Hepatocyte (in vitro differentiated cells): ENCODE measurements around the gene DCST2. TPM values are rescaled to one million over a fixed set of nuclear protein-coding genes. Genes with fewer than 3 reads are reported as not detected.

Experiments
- DNase-seq: peaks from one replicate; pipeline ENCODE4 v3.0.0-alpha.2; 2016; ENCODE audit warnings: low spot score
- H2AFZ ChIP-seq: fragments of 200-600 bp; sonication (generic); 2 replicates; pipeline ENCODE4 v1.6.0; 2016; ENCODE audit warnings: antibody characterized with exemption, mild to moderate bottlenecking
- H3K27ac ChIP-seq: fragments of 200-600 bp; sonication (generic); 2 replicates; pipeline ENCODE4 v1.5.1; 2016; ENCODE audit warnings: mild to moderate bottlenecking
- H3K27me3 ChIP-seq: fragments of 200-600 bp; sonication (generic); 2 replicates; pipeline ENCODE4 v1.6.1; 2016
- H3K36me3 ChIP-seq: fragments of 200-600 bp; sonication (generic); replicated peaks from 2 replicates; pipeline ENCODE4 v1.5.1; 2016; ENCODE audit warnings: low read depth; ENCODE audit not compliant: insufficient read depth
- H3K4me1 ChIP-seq: fragments of 200-600 bp; sonication (generic); 2 replicates; pipeline ENCODE4 v1.5.1; 2016; ENCODE audit warnings: mild to moderate bottlenecking, moderate library complexity; ENCODE audit not compliant: insufficient read depth
- H3K4me2 ChIP-seq: fragments of 200-600 bp; sonication (generic); 2 replicates; pipeline ENCODE4 v1.6.0; 2016
- H3K4me3 ChIP-seq: fragments of 200-600 bp; sonication (generic); 2 replicates; pipeline ENCODE4 v1.5.1; 2016; ENCODE audit warnings: mild to moderate bottlenecking
- H3K79me2 ChIP-seq: fragments of 200-600 bp; sonication (generic); 2 replicates; pipeline ENCODE4 v1.6.0; 2017; ENCODE audit warnings: mild to moderate bottlenecking
- H3K9me2 ChIP-seq: fragments of 200-600 bp; sonication (generic); replicated peaks from 2 replicates; pipeline ENCODE4 v1.6.0; 2017; ENCODE audit warnings: mild to moderate bottlenecking; ENCODE audit not compliant: insufficient read depth
- H3K9me3 ChIP-seq: fragments of 200-600 bp; sonication (generic); 2 replicates; pipeline ENCODE4 v1.5.1; 2016; ENCODE audit warnings: low read depth, mild to moderate bottlenecking
- H4K20me1 ChIP-seq: fragments of 200-600 bp; sonication (generic); 2 replicates; pipeline ENCODE4 v1.6.0; 2016; ENCODE audit warnings: mild to moderate bottlenecking; ENCODE audit not compliant: insufficient read depth, poor library complexity, severe bottlenecking
- CTCF ChIP-seq: fragments of 200-600 bp; sonication (generic); IDR thresholded peaks from 2 replicates; pipeline ENCODE4 v1.5.1; 2016; ENCODE audit warnings: antibody characterized with exemption, mild to moderate bottlenecking; ENCODE audit not compliant: poor library complexity
- EZH2 ChIP-seq: fragments of 200-600 bp; sonication (generic); IDR thresholded peaks from 2 replicates; pipeline ENCODE4 v1.6.1; 2016; ENCODE audit warnings: antibody characterized with exemption, mild to moderate bottlenecking, borderline replicate concordance
- EZH2phosphoT487 ChIP-seq: fragments of 200-600 bp; sonication (generic); IDR thresholded peaks from one replicate; pipeline ENCODE4 v1.6.1; 2018; ENCODE audit warnings: antibody characterized with exemption, mild to moderate bottlenecking, low read depth, moderate library complexity; ENCODE audit not compliant: unreplicated experiment, severe bottlenecking
- WGBS: methylation state at CpG from one replicate; pipeline ENCODE4 v1.1.6; 2016; ENCODE audit warnings: low lambda C conversion rate; ENCODE audit errors: missing lambda C conversion rate; 5-methylcytosine and 5-hydroxymethylcytosine counted together
- polyA plus RNA-seq: library from polyadenylated mRNA; unstranded; fragments of >200 nt; fragmentation: Nextera tagmentation; extraction: Ambion mirVana; gene quantifications from 2 replicates; pipeline ENCODE4 v1.2.1, GENCODE V29; 2016
- total RNA-seq: library from RNA; depleted of rRNA; stranded (reverse); fragments of >200 nt; gene quantifications from 2 replicates; pipeline ENCODE4 v1.2.3, GENCODE V29; 2014

The DCST2 gene
- total and polyA plus RNA-seq, 2 experiments from 2014 or later = 0.47 to 1.6 TPM

GRCh38 chr1:155069551-155070157 is 36.1 kb upstream of the DCST2 start:
- Histone ChIP-seq H3K27ac (no peak overlapping the region), H3K36me3 (no peaks in the 10 kb centered on the region), H4K20me1 (peaks cover 3% of the 10 kb centered on the region), H3K4me1 (peaks cover 20% of the 10 kb centered on the region), H2AFZ (no peak overlapping the region), H3K4me3 (no peak overlapping the region), H3K79me2 (peaks cover 21% of the 10 kb centered on the region), H3K9me3 (no peaks in the 10 kb centered on the region), H3K27me3 (peaks cover 7% of the 10 kb centered on the region), H3K9me2 (no peaks in the 10 kb centered on the region), H3K4me2 (peak overlapping the region; percentile 84)
- 51% methylated on average over 7 of the region's 7 CpGs for WGBS
- TF ChIP-seq EZH2phosphoT487 = no peak
- TF ChIP-seq EZH2 = no peak
- TF ChIP-seq CTCF = no peak
- peak; percentile 46 for DNase-seq

DNA sequence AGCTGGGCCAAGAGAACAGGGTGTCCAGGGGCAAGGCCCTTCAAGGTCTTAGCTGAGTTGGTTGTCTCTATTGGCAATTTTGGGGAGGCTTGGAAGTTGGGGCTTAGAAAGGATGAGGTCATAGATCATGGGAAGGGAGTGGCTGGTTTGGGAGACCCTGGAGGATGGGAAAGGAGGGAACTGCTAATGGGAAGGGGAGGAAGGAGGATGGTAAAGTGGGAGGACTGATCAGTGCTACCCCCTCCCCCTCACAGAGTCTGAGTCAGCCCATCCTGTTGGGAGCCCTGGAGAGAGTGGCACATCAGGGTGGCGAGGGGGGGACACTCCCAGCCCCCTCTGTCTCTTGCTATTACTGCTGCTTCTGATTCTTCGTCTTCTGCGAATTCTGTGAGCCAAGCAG is 35.0 kb upstream of the DCST2 start:
- DNase-seq = no peak
- Histone ChIP-seq H3K9me2 (no peaks in the 10 kb centered on the region), H3K4me3 (no peak overlapping the region), H4K20me1 (peaks cover 3% of the 10 kb centered on the region), H3K4me1 (peaks cover 20% of the 10 kb centered on the region), H3K4me2 (no peak overlapping the region), H3K36me3 (no peaks in the 10 kb centered on the region), H2AFZ (no peak overlapping the region), H3K27ac (no peak overlapping the region), H3K27me3 (peaks cover 7% of the 10 kb centered on the region), H3K9me3 (no peaks in the 10 kb centered on the region), H3K79me2 (peaks cover 28% of the 10 kb centered on the region)
- 100% methylated on average over 3 of the region's 3 CpGs for WGBS
- TF ChIP-seq CTCF (no peak), EZH2phosphoT487 (no peak), EZH2 (no peak)

DNA sequence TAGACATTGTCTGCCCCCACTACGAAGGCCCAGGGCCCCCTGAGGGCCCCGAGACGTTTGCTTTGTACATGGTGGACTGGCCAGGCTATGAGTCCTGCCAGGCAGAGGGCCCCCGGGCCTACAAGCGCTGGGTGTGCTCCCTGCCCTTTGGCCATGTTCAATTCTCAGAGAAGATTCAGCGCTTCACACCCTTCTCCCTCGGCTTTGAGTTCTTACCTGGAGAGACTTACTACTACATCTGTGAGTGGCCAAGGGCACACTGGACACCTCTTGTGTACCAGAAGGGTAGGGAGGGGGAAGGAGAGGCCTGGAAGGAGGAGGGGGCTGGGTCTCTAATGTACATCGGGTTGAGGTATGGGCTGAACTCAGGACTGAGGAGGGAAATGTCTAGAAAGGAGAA is 33.2 kb upstream of the DCST2 start:
- peaks cover 30% of the 10 kb centered on the region for H3K4me1 ChIP-seq
- TF ChIP-seq CTCF = no peak
- TF ChIP-seq EZH2phosphoT487 = no peak
- no peak for TF ChIP-seq EZH2
- no peak overlapping the region for H3K27ac ChIP-seq
- peaks cover 28% of the 10 kb centered on the region for H3K79me2 ChIP-seq
- H3K27me3 ChIP-seq = peaks cover 2% of the 10 kb centered on the region
- no peaks in the 10 kb centered on the region for H3K9me3 ChIP-seq
- no peaks in the 10 kb centered on the region for H3K9me2 ChIP-seq
- no peak overlapping the region for H2AFZ ChIP-seq
- no peaks in the 10 kb centered on the region for H3K36me3 ChIP-seq
- 93% methylated on average over 8 of the region's 8 CpGs for WGBS
- no peak for DNase-seq
- no peak overlapping the region for H3K4me3 ChIP-seq
- H3K4me2 ChIP-seq = no peak overlapping the region
- peaks cover 3% of the 10 kb centered on the region for H4K20me1 ChIP-seq
